Measurements from ENCODE around the gene AGFG1.

The AGFG1 gene, protein sequence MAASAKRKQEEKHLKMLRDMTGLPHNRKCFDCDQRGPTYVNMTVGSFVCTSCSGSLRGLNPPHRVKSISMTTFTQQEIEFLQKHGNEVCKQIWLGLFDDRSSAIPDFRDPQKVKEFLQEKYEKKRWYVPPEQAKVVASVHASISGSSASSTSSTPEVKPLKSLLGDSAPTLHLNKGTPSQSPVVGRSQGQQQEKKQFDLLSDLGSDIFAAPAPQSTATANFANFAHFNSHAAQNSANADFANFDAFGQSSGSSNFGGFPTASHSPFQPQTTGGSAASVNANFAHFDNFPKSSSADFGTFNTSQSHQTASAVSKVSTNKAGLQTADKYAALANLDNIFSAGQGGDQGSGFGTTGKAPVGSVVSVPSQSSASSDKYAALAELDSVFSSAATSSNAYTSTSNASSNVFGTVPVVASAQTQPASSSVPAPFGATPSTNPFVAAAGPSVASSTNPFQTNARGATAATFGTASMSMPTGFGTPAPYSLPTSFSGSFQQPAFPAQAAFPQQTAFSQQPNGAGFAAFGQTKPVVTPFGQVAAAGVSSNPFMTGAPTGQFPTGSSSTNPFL

DNA sequence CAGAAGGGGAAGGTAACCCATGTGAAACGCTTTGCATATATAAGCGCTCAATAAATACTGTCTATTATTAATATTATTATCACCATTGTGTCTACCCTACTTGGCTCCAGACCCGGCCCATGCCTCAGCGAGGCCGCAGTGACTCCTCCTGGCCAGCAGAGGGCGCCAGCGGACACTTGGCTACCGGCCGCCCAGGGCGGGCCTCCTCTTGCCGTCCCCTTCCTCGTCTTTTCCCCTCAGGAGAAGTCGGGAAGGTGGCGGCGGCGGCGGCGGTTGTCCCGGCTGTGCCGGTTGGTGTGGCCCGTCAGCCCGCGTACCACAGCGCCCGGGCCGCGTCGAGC lies at the start of gene AGFG1:
Gene AGFG1, plus strand, starts transcription at position 233 of the 341 bp plus-strand sequence. CDS start 266 bp downstream, outside the sequence.
- DNase-seq (ENCODE audit: low read depth in 1 of 2, low spot score in 1 of 2), result peak; percentile 79 to 80

DNA sequence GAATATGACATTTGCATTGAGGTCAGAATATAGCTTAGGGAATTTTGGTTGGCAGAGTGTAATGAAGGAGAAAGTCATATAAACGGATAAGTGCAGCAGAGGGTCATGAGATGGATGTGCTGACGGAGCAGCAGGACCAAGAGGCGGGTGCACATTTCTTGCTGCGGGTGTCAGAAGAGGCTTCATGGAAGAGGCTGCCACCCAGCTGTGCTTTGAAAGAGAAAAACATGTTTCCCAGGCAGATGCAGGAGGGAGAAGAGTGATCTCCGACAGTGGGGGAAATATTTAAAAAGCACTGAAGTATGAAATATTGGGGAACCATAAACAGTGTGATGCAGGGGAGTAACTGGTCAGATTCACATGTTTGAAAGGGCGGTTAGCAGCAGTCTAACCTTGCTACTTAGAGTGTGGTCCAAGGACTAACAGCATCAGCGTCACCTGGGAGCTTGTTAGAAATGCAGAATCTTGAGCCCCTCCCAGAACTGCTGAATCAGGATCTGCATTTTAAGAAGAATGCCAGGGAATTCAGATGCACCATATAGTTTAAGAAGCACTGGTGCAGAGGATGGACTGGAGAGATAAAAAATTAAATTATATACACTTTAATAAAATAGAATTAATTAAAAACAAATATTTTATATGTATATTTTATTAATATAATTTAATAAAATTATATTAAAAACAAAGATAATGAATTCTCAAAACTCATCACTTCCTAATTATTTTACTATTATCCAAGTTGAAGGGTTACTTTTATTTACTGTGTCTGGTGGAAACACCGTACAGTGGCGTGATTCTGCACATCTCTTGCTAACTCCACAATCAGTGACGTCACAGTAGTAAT lies 48.1 kb upstream of the AGFG1 start:
- no peak for DNase-seq (ENCODE audit: low read depth in 1 of 2, low spot score in 1 of 2)

DNA sequence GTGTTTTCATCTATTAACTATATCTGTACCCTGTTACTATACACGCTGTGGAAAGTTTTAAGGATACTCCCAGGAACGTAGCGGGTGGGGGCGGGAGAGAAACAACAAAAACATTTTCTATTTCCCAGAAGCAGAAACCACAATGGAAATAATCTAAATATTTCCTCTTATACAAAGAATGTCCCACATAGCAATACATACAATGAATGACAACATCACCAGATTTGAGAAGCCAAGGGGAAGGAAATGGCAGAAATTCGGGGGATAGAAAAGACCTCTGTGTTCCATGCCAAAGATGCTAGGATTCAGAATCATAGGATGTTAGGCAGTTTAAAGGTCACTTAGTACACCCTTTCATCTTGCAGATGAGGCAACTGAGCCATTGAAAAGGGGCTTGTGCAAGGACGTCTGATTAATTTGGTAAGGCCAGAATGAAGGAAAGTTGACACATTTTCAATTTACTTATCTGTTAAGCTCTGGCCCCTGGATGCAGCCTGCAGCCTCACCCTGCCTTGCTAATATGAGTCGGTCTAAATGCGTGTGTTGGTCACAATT lies 43.1 kb upstream of the AGFG1 start:
- no peak for DNase-seq (ENCODE audit: low read depth in 1 of 2, low spot score in 1 of 2)

DNA sequence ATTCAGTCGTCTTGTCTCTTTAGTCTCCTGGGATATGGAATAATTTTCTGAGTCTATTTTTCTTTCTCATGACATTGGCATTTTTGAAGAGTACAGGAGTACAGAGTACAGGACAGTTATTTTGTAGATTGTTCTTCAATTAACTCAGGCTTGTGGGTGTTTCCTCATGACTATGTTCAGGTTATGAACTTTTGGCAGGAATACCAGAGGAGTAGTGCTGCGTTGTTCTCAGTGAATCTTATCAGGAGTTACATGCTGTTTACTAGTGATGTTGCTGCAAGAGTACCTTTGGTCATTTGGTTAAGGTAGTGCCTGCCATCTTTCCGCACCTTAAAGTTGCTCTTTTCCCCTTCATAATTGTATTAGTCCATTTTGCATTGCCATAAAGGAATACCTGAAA lies 41.3 kb upstream of the AGFG1 start:
- DNase-seq (ENCODE audit: low read depth in 1 of 2, low spot score in 1 of 2), result no peak

DNA sequence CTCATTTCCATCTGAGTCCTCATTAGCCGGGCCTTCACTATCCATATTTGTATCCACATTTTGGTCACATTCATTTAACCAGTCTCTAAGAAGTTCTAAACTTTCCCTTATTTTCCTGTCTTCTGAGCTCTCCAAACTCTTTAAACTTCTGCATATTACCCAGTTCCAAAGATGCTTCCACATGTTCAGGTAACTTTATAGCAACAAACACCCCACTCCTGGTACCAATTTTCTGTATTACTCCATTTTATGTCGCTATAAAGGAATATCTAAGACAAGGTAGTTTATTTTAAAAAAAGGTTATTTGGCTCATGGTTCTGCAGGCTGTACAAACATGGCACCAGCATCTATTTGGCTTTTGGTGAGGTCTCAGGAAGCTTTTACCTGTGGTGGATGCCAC lies 38.8 kb upstream of the AGFG1 start:
- no peak for DNase-seq (ENCODE audit: low read depth in 1 of 2, low spot score in 1 of 2)

DNA sequence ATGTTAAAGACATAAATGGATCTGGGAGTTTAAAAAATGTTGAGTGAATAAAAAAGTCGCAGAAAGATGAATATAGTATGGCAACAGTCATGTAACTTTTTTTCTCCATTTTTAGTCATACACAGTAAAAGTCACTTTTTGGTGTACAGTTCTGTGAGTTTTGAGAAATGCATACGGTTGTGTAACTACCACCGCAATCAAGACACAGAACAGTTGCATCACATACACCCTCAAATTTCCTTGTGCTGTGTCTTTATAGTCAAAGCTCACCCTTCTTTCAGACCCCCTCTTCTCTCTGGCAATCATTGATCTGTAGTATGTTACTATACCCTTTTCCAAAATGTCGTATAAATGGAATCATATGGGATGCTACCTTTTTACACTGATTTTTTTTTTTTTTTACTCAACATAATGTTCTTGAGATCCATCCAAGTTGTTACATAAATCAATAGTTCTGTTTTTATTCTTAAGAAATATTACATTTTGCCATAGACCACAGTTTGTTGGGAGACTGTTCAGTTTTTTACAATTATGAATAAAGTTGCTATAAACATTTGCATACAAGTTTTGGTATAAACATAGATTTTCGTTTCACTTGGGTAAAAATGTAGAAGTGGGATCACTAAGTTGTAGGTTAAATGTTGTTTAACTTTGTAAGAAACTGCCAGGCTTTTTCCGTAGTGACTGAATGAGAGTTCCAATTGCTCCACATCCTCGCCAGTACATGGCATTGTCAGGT lies 35.4 kb upstream of the AGFG1 start:
- no peak for DNase-seq (ENCODE audit: low read depth in 1 of 2, low spot score in 1 of 2)

DNA sequence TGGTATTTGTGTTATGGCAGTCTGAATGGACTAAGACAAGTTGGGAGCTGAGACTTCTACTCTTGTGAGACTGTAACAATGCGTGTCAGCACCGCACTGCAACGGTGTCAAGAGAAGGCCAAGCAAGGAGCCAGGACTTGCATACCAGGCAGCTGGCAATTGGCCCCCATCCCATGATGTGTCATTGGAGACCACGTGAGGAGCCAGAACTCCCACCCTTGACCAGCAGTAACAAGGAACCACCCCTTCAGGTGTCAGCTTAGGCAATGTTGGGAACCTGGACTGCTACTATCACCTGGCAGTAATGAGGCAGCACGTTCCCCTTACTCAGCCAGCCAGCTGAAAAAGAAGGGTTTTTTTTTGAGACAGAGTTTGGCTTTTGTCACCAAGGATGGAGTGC lies 32.7 kb upstream of the AGFG1 start:
- no peak for DNase-seq (ENCODE audit: low read depth in 1 of 2, low spot score in 1 of 2)

DNA sequence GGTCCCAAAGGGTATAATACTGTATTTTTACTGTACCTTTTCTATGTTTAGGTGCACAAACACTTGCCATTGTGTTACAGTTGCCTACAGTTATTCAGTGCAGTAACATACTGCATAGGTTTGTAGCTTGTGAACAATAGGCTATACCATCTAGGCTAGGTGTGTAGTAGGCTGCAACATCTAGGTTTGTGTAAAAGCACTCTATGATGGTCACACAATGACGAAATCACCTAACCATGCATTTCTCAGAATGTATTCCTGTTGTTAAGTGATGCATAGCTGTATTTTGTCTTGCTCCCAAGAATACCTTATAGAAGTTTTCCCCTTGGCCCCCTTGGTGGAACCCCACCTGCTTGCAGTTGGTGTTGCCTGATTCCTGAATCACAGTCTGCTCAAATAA lies 29.3 kb upstream of the AGFG1 start:
- DNase-seq (ENCODE audit: low read depth in 1 of 2, low spot score in 1 of 2), result no peak

DNA sequence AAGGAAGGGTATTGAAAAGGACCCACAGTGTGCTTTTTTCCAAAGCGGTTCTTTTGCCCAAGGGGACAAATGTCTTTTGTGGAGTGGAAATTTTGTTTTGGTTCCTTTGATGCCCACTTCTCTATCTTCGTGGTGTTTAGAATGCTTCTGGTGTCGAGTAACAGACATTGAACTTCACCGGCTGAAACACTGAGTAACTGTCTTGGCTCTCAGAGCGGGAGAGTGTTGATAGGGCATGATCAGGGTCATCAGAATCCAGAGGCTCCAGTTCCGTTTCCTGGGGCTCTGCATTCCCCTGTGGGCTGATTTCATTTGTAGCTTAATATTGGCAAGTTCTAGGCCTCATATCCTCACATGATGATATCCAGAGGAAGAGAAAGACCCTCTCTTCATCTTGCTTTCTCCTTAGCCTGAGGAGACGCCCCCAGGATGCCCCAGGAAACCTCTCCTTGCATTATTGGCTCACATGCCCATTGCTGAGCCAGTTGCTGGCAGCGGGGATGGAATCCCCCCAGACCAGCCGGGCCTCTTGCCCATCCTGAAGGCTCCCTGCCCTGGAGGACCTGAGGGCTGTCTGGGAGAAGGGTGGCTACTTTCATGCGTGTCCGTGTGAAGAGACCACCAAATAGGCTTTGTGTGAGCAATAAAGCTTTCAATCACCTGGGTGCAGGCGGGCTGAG lies 27.9 kb upstream of the AGFG1 start:
- DNase-seq (ENCODE audit: low read depth in 1 of 2, low spot score in 1 of 2), result no peak

DNA sequence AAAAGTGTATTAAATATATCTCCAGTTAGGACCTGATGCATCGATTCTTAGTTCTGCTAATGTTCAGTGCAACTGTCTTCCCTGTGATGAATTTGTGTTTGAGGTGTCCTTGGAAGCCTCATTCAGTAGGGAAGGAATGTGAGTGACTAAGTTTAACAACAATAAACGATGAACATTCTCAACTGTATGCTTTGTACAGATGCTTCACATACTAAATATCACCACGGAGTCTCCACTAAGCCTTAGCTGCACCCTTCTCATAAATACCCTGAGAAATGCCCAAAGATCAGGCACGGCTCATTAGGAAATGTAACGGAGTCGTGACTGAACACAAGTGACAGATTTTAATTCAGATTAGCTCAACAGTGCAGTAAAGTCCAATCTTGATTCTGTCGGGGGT lies 24.4 kb upstream of the AGFG1 start:
- no peak for DNase-seq (ENCODE audit: low read depth in 1 of 2, low spot score in 1 of 2)

DNA sequence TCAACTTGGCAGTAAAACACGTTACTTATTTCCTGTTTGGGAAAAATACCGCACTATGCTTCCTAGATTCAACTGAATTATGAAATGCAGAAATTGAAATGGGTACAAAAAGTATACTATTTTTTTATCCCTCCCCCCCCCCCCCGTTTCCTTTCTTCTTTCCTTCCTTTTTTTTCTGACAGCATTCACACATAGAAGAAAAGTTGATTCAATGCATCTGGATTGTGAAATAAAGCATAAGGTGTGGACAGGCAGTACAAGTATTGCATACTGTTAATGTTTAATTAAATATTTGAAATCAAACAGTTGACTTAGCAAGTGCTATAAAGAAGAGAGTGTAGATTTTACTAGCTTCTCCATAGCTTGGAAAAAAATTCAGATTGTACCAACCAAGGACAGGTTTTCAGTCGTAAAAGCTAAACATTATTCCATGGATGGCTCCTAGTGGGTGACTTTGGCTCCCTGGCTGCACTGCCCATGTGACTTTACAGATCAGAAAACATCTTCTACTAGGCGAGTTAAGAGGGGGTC lies 21.6 kb upstream of the AGFG1 start:
- DNase-seq (ENCODE audit: low read depth in 1 of 2, low spot score in 1 of 2), result no peak

DNA sequence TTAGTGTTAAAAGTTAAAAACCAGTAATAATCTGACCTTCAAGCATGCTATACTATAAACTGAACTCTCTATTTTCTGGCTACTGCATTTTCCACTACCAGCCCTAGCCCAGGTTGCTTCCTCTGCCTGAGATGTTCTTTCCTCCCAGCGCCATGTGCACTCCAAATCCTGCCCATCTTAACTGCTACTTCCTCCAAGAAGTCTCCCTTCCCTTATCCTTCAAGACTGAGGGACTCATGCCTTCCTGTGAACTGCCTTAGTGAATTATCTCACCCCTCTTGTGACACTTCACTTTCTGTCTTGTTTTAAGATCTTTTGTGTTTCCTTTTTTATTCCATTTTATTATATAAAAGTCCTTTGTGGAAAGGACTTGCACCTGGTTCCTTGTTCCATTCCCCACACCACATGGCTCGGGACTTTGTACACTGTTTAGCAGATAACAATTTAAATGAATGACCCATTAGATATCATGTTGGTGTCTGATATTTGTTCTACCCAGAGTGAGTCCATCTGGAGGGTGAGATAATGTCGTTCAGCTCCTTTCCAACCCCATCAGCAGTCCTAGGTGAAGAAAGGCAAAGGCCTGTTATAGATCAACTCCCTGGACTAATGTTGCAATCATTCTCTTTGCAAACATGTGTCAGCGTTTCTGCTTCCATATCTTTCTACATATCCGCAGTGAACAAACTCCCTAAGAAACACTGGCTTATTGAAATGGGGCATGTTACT lies 20.9 kb upstream of the AGFG1 start:
- no peak for DNase-seq (ENCODE audit: low read depth in 1 of 2, low spot score in 1 of 2)

DNA sequence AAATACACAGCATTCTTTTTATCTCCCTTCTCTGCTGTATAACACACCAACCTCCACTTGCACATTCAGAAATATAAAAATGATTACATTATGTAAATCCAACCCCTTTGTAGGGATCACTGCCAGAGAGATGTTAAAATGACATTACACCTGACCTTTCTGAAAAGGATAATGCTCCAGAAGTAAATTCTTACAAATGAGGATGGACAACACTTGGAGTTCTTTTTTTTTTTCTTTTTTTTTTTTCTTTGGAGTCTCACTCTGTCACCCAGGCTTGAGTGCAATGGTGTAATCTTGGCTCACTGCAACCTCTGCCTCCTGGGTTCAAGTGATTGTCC lies 20.3 kb upstream of the AGFG1 start:
- DNase-seq (ENCODE audit: low read depth in 1 of 2, low spot score in 1 of 2), result no peak

DNA sequence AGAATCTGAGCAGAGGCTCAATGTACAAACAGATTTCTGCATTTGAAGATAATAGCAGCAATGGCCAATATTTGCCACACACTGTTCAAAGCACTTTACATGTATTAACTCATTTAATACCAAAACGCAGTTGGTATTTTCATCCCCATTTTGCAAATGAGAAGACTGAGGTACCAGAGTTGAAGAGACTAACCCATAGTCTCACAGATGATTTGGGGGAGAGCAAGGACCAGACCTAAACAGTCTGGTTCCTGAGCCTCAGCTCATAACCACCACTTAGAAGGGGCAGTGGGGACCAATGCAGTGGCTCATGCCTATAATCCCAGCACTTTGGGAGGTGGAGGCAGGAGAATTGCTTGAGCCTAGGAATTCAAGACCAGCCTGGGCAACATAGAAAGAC lies 18.1 kb upstream of the AGFG1 start:
- no peak for DNase-seq (ENCODE audit: low read depth in 1 of 2, low spot score in 1 of 2)

DNA sequence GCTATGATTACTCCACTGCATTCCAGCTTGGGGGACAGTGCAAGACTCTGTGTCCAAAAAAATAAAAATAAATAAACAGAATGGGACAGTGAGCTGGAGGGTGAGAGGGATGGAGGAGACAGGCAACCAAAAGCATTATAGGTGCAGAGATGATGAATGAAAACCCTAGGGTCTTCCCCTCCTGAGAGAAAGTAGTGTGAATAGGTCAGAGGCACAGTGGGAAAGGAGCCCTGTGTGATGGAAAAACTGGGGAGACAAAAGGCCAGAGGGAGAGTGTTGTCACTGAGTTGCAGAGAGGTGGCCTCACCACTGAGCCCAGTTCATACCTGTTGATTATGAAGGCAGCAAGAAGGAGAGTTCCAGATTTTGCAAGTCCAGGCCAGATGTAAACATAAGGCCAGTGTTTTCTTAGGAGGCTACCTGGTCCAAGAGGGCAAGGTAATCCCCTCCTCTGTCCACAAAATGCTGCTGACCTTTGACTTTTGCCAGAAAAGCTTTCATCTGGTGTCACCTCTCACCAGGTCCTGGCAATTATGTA lies 17.6 kb upstream of the AGFG1 start:
- no peak for DNase-seq (ENCODE audit: low read depth in 1 of 2, low spot score in 1 of 2)

DNA sequence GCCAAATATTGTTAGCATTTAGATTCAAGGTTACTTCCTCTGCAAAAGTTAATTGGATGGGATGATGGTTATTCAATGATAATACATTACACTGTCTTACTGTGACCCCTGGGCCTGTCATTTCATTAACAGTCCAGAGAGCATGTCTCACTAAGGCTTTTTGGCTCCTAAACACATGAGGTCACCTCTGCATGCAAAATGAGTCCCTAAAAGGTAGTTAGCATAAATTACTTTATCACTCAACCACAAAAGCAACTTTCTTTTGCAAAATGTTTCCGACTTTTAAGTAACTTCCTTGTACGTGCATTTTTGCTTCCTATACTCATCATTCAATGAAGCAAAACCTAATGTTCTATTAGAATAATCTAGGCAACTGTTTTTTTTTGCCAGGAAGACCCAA lies 16.8 kb upstream of the AGFG1 start:
- no peak for DNase-seq (ENCODE audit: low read depth in 1 of 2, low spot score in 1 of 2)

DNA sequence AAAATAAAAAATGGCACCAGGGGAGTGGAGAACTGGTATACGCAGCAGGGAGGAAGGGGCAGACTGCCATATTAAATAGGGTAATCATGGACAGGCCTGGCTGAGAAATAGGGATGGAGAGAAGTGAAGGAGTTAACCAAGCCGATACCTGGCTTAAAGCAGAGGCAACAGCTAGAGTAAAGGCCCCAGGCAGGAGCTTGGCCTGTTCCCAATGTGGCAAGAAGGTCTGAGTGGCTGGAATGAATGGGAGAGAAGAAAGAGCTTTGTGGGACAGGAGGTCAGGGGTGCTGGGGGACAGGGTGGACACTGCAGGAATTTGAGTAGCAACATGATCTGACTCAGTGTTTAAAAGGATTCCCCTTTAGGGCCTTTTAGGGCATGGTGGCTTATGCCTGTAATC lies 15.9 kb upstream of the AGFG1 start:
- no peak for DNase-seq (ENCODE audit: low read depth in 1 of 2, low spot score in 1 of 2)

DNA sequence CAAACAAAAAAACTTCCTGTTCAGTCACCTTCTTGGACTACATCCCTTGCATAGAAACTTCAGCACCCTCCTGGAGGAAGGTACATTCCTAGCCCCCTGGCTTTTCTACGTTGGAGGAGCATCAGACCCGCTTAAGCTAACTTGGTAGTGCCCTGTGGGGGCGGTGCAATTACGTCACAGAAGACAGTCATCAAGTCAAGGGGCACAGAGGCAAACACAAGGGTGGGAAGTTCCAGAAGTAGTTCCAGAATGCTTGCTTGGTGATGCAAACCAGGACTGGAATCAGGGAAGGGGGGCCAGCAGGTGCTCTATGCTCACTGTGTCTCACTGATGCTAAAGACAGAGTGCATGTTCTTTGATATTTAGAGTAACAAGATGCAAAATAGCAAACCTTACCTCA lies 15.2 kb upstream of the AGFG1 start:
- no peak for DNase-seq (ENCODE audit: low read depth in 1 of 2, low spot score in 1 of 2)

DNA sequence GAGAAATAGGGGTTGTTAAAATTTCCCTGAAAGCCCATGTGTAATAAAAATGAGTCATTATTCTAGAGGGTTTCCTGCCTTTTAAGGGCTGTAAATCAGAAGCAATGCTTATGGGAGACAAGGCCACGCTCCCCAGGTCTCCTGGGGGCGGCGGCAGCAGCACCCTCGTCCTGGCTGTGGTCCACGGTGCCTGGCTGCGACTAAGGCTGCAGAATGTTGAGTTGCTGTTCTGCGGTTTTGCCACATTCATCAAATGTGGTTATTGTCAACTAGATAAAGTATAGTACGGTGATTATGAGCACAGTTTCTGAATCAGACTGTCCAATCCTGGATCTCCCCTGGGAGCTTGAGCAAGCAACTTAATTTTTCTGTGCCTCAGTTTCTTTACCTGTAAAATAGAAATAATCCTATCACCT lies 11.9 kb upstream of the AGFG1 start:
- peak; percentile 22 to 40 for DNase-seq (ENCODE audit: low read depth in 1 of 2, low spot score in 1 of 2)

DNA sequence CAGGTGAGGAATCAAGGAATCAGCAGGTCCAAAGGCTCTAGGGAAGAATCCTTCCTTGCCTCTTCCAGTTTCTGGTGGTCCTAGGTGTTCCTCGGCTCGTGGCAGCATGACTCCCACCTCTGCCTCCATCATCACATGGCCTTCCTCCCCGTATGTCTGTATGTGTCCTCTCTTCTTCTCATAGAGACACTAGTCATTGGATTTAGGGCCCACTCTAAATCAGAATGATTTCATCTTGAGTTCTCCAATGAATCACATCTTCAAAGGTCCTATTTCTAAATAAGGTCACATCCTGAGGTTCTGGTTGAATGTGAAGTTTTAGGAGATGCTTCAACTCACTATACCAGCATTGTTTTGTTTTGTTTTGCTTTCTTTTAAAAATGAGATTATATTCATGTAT lies 11.1 kb upstream of the AGFG1 start:
- no peak for DNase-seq (ENCODE audit: low read depth in 1 of 2, low spot score in 1 of 2)

Measured in activated T-helper 1 cell treated with anti-CD3 and anti-CD28 coated beads, Interleukin-2, amount 50 U/mL, for 16 hours (primary cell).